ENCODE measurements around the gene SAXO2.
"Not testable (repeated sequence)": the region's sequence is repeated elsewhere in the genome, so short reads cannot be mapped to it uniquely, and the experiment has no call there.

Gene SAXO2

GRCh38 chr15:82307714-82308081, 45.1 kb downstream of the SAXO2 start:
- Histone ChIP-seq H3K27me3 (no peaks in the 10 kb centered on the region), H3K4me3 (ENCODE audit: low read depth, low read length) (no peak overlapping the region), H3K9me3 (no peaks in the 10 kb centered on the region), H3K4me1 (no peaks in the 10 kb centered on the region), H3K36me3 (no peaks in the 10 kb centered on the region)
- TF ChIP-seq, protein P1, sequence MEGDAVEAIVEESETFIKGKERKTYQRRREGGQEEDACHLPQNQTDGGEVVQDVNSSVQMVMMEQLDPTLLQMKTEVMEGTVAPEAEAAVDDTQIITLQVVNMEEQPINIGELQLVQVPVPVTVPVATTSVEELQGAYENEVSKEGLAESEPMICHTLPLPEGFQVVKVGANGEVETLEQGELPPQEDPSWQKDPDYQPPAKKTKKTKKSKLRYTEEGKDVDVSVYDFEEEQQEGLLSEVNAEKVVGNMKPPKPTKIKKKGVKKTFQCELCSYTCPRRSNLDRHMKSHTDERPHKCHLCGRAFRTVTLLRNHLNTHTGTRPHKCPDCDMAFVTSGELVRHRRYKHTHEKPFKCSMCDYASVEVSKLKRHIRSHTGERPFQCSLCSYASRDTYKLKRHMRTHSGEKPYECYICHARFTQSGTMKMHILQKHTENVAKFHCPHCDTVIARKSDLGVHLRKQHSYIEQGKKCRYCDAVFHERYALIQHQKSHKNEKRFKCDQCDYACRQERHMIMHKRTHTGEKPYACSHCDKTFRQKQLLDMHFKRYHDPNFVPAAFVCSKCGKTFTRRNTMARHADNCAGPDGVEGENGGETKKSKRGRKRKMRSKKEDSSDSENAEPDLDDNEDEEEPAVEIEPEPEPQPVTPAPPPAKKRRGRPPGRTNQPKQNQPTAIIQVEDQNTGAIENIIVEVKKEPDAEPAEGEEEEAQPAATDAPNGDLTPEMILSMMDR (IDR thresholded peaks at IDR 0.05; ENCODE audit: low read depth, low read length): no peak
- DNase-seq: no peak

- TF ChIP-seq, protein P1 (IDR thresholded peaks at IDR 0.05; ENCODE audit: low read depth, low read length): no peak
- DNase-seq: no peak
- Histone ChIP-seq H3K4me3 (ENCODE audit: low read depth, low read length) (no peak overlapping the region), H3K4me1 (no peaks in the 10 kb centered on the region), H3K36me3 (no peaks in the 10 kb centered on the region), H3K27me3 (no peaks in the 10 kb centered on the region), H3K9me3 (no peaks in the 10 kb centered on the region)
Observed at GRCh38 chr15:82309802-82310201, 47.2 kb downstream of the SAXO2 start.

DNA sequence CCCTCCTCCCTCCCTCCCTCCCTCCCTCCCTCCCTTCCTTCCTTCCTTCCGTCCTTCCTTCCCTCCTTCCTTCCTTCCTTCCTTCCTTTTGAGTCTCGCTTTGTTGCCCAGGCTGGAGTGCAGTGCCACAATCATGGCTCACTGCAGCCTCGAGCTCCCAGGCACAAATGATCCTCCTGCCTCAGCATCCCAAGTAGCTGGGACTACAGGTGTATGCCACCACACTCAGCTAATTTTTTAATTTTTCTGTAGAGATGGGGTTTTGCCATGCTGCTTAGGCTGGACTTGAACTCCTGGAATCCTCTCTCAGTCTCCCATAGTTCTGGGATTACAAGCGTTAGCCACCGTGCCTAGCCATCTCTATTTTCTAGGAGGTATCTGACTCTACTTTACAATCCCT, 48.7 kb downstream of the SAXO2 start:
- not testable (repeated sequence) for H3K4me1 ChIP-seq; H3K27me3 ChIP-seq; DNase-seq; H3K9me3 ChIP-seq; H3K4me3 ChIP-seq (ENCODE audit: low read depth, low read length); H3K36me3 ChIP-seq

DNA sequence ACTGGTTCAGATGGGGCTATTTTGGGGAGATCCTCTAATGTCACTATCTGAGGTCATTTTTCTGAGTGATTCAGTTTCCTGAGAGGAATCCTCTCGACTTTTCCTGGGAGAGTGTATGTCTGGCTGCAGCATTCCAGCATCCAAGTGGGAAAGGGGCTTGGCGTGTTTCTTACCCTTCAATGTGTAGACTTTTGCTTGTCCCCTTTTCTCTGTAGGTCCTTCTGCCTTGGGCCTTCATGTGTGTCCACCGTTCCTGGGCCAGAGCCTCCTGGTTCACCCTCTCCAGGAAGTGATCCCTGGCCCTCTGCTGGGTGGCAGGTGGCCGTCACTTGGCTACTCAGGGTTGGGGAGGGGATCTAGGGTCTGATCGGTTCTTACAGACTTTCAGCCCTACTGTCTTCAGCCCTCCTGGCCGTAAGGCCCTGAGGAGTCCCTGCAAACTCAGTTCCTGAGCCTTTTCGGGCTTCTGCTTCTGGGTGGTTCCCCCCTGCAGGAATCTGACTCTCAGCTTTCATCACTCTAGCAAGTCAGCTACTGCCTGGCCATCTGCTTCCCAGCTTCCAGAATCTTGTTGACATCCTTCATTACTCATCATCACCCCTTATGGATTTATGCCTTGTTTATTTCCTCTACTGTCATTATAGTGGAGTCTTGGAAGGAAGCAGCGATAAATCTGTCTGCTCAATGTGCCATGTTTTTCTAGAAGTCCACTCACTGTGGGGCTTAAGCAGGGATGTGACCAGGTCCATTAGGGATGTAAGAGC, 50.1 kb downstream of the SAXO2 start:
- DNase-seq: no peak
- TF ChIP-seq, protein P1 (IDR thresholded peaks at IDR 0.05; ENCODE audit: low read depth, low read length): no peak
- Histone ChIP-seq H3K27me3 (no peaks in the 10 kb centered on the region), H3K4me1 (no peaks in the 10 kb centered on the region), H3K36me3 (no peaks in the 10 kb centered on the region), H3K9me3 (no peaks in the 10 kb centered on the region), H3K4me3 (ENCODE audit: low read depth, low read length) (no peak overlapping the region)

GRCh38 chr15:82313446-82313845, 50.8 kb downstream of the SAXO2 start:
- no peak for DNase-seq
- Histone ChIP-seq H3K27me3 (no peaks in the 10 kb centered on the region), H3K9me3 (no peaks in the 10 kb centered on the region), H3K36me3 (no peaks in the 10 kb centered on the region), H3K4me1 (no peaks in the 10 kb centered on the region), H3K4me3 (ENCODE audit: low read depth, low read length) (no peak overlapping the region)
- TF ChIP-seq, protein P1 (IDR thresholded peaks at IDR 0.05; ENCODE audit: low read depth, low read length): no peak

DNA sequence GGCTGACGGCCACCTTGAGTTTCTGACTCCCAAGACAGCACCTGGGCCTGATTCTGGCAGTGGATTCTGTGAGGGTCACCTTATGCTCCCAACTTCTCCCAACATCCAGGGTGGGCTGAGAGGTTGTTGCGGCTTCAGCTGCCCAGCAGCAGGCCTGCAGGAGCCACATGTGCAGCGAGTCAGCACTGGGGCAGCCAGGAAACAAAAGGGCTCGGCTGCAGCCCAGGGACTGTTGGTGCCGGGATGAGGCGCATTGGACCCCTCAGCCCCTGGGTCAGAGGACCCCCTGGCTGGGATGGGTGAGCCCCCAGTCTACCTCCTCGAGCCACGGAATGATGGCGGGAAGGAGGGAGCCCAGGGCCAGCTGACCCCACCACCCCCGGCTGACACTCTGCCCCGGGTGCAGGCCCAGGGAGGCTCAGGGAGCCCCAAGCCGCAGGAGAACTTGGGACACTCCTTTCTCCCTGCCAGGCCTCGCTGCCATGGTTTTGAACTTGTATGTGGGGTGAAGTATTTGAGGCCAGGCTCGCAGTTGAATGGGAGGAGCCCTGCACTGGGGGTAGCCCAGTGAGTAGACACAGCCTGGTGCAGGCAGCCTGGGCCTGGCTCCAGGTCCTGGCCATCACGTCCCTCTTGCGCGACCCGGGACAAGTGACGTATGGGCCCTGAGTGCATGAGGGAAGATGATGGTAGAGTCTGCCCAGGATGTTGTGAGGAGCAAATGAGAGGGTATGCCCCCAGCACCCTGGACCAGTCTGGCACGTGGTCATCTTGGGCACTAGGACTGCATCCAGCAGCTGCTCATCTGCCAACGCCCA, 51.5 kb downstream of the SAXO2 start:
- DNase-seq; H3K36me3 ChIP-seq; H3K4me1 ChIP-seq; H3K9me3 ChIP-seq; H3K4me3 ChIP-seq (ENCODE audit: low read depth, low read length); H3K27me3 ChIP-seq: not testable (repeated sequence)
